ENCODE results near the gene MYOF.

Gene MYOF

GRCh38 chr10:93281367-93281720, 200.8 kb downstream of the MYOF start:
- DNase-seq: no peak

- DNase-seq: no peak
These were observed 201.3 kb downstream of the MYOF start for GRCh38 chr10:93280699-93281366.

GRCh38 chr10:93280121-93280698, 201.9 kb downstream of the MYOF start:
- no peak for DNase-seq

- DNase-seq: no peak
These were observed 204.8 kb downstream of the MYOF start for GRCh38 chr10:93277360-93277759.

DNA sequence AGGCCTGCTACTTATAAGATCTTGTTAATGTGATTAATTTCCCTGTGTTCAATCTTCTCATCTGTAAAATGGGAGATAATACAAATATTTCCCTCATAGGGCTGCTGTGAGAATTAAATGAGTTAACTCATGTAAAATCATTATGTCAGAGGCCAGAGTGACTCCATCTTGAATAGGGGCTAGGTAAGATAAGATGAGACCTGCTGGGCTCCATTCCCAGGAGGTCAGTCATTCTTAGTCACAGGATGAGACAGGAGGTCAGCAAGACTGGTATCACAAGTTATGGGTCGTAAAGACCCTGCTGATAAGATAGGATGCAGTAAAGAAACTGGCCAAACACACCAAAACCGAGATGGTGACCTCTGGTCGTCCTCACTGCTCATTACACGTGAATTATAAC, 207.7 kb downstream of the MYOF start:
- DNase-seq: no peak

- DNase-seq: no peak
These were observed 209.1 kb downstream of the MYOF start for GRCh38 chr10:93272884-93273675.

DNA sequence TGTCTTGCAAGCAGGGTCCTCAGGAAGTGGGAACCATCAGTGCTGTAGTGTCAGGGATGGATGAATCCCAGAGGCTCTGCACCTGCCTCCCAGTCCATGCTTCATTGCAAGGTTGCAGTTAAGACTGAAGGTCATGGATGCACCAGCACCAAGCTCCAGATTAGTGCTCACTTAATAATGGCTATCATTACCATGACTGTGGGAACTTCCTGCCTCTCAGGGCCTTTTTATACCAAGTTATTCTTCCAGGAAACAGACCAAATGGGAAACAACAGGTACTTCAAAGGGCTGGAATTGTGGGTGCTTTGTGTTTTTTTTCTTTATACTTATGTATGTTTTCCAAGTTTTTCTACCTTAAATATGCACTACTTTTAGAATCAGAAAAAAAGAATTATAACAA, 210.8 kb downstream of the MYOF start:
- DNase-seq: no peak

- no peak for DNase-seq
These were observed 212.9 kb downstream of the MYOF start for GRCh38 chr10:93269281-93269680.

DNA sequence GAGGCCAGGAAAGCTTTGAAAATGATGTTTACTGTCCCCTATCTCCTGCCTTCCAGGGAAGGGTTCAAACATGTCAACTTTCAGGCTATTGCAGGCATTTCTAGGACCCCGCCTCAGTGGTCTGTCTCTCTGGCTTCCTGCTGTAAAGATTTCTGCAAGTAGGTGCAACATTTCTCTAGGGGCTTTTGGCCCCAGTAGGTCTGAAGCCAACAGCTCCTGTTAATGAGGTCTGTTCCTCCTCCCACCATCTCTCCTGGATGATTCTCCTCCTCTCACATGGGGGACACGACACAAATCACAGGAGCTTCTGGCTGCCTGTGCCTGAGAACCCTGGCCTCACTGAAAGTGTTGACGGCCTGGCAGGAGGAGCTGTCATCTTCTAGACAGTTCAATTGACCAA, 214.1 kb downstream of the MYOF start:
- no peak for DNase-seq

GRCh38 chr10:93267521-93267920, 214.6 kb downstream of the MYOF start:
- peak; percentile 27 for DNase-seq

GRCh38 chr10:93266858-93267257, 215.3 kb downstream of the MYOF start:
- DNase-seq: no peak

DNA sequence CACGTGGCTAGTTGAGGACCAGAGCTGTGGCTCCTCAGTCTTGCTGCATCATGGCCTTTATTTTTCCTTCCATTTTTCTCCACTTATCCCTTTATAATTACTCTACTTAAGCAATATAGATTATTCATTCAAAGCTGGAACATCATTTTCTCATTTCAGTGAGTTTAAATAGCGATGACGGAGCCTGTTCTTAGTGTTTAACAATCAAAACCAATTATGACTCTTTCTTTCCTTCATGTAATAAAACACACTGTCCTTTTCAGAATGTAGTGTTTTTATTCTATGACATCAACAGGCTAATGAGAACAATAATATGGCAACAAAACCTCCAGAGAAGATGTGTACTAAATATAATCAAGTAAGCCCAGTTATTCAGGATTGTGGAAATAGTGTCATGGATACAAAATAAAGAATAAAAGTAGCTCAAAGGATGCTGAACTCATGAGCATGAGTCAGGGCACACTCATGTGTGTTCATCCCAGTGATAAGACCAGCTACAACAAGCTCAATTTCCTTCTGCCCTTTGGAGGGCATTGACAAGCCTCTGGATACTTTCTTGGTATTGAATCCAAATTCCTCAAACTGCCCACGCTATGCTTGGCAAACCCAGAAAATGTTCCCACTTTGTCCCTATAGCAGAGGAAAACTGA, 220.0 kb downstream of the MYOF start:
- no peak for DNase-seq

DNA sequence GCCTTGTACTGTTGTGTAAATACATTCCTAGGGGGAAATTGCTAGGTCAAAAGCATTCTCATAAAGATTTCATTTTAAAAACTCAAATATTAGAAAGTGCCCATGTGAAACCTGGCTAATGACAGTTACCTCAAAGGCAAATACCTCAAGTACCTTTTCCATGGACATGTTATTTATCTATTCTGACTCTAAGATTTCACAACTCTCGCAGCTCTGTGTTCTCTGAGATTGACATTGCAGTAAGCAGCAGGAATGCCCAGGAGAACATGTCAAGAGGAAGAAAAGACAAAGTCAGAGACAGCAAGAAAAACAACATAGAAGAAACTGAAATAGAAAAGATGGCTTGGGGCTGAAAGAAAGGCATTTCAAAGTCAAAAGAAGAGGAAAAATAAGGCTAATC, 221.0 kb downstream of the MYOF start:
- DNase-seq: no peak

GRCh38 chr10:93259126-93259525, 223.0 kb downstream of the MYOF start:
- no peak for DNase-seq
